Measurements from ENCODE around the gene MNX1.

Gene MNX1

DNA sequence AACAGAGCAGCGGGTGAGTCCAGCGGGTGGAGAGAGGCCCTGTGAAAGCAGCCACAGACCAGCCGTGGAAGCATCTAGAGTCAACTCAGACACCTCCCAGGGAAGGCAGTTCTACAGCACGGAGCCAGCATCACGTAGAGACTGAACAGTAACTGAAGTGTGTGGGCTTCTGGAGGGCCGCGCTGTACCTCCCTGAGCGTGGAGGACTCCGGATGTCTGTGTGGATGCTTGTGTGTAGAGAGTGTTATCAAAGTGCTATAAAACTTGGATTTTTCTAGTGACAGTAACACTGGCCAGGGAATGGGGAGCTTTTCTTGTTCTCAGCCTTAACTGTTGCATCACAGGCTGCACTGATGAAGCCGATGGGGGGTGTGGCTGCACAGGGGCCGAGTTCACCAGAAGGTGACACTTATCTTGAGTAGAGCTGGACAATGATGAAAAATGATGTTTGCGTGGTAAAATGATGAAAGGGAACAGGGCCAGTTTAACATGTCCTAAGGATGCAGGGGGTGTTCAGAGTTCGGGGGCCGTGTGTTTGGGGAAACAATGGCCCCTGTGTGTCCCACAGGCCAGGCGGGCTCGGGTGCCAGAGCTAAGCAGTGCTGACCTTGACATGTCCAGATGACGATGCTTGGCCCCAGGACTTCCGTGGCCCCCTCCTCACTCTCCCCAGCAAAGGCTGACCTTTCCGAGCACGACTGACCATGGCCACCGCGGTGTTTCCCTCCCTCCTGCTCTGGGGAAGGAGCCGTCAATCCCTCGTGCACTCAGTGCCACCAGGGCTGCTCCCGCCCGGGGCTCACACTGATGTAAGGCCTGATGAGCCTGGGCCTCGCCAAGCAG is 21.9 kb downstream of the MNX1 start:
- Histone ChIP-seq H3K9me3 (ENCODE audit: insufficient read depth, low read depth, low read length) (no peaks in the 10 kb centered on the region), H3K4me1 (ENCODE audit: insufficient read depth, low read length, poor library complexity, severe bottlenecking) (no peaks in the 10 kb centered on the region), H3K4me3 (ENCODE audit: low read length, poor library complexity, severe bottlenecking) (no peak overlapping the region), H4K20me1 (ENCODE audit: insufficient read depth, low read length, poor library complexity, severe bottlenecking) (no peaks in the 10 kb centered on the region), H3K79me2 (ENCODE audit: insufficient read depth, low read length) (no peaks in the 10 kb centered on the region), H3K36me3 (ENCODE audit: insufficient read depth, low read length) (no peaks in the 10 kb centered on the region), H3K9me2 (replicated peaks; ENCODE audit: low read depth, low read length) (no peaks in the 10 kb centered on the region), H2AFZ (ENCODE audit: low read length) (no peak overlapping the region), H3K27me3 (ENCODE audit: insufficient read depth, low read length, poor library complexity, severe bottlenecking) (no peaks in the 10 kb centered on the region), H3K9ac (ENCODE audit: low read depth, low read length, poor library complexity, severe bottlenecking) (no peak overlapping the region), H3K4me2 (ENCODE audit: low read depth, low read length, poor library complexity, severe bottlenecking) (no peak overlapping the region), H3F3A (ENCODE audit: low read depth) (no peaks in the 10 kb centered on the region)
- TF ChIP-seq, protein P1, sequence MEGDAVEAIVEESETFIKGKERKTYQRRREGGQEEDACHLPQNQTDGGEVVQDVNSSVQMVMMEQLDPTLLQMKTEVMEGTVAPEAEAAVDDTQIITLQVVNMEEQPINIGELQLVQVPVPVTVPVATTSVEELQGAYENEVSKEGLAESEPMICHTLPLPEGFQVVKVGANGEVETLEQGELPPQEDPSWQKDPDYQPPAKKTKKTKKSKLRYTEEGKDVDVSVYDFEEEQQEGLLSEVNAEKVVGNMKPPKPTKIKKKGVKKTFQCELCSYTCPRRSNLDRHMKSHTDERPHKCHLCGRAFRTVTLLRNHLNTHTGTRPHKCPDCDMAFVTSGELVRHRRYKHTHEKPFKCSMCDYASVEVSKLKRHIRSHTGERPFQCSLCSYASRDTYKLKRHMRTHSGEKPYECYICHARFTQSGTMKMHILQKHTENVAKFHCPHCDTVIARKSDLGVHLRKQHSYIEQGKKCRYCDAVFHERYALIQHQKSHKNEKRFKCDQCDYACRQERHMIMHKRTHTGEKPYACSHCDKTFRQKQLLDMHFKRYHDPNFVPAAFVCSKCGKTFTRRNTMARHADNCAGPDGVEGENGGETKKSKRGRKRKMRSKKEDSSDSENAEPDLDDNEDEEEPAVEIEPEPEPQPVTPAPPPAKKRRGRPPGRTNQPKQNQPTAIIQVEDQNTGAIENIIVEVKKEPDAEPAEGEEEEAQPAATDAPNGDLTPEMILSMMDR (conservative IDR thresholded peaks at IDR 0.05; ENCODE audit: low read length), result no peak
- no peak for TF ChIP-seq EZH2phosphoT487 (IDR thresholded peaks at IDR 0.05; ENCODE audit: borderline replicate concordance)

DNA sequence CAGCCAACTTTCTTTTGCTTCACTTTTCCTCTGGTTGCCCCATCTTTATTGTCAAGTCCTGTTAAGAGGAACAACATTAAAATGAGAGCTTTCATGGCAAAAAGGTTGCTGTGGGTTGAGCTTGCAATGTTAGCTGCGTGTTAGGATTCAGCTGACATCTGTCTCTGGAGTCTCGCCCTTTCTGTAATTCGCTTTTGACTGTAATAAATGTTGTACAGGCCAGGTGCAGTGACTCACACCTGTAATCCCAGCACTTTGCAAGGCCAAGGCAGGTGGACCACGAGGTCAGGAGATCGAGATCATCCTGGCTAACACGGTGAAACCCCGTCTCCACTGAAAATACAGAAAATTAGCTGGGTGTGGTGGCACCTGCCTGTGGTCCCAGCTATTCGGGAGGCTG is 24.1 kb downstream of the MNX1 start:
- no peak overlapping the region for H3K4me3 ChIP-seq (ENCODE audit: low read length, poor library complexity, severe bottlenecking)
- no peaks in the 10 kb centered on the region for H3K9me2 ChIP-seq (replicated peaks; ENCODE audit: low read depth, low read length)
- no peak overlapping the region for H3K4me2 ChIP-seq (ENCODE audit: low read depth, low read length, poor library complexity, severe bottlenecking)
- no peaks in the 10 kb centered on the region for H3K4me1 ChIP-seq (ENCODE audit: insufficient read depth, low read length, poor library complexity, severe bottlenecking)
- no peaks in the 10 kb centered on the region for H4K20me1 ChIP-seq (ENCODE audit: insufficient read depth, low read length, poor library complexity, severe bottlenecking)
- TF ChIP-seq, protein P1 (conservative IDR thresholded peaks at IDR 0.05; ENCODE audit: low read length), result no peak
- TF ChIP-seq EZH2phosphoT487 (IDR thresholded peaks at IDR 0.05; ENCODE audit: borderline replicate concordance), result no peak
- no peak overlapping the region for H3K9ac ChIP-seq (ENCODE audit: low read depth, low read length, poor library complexity, severe bottlenecking)
- no peaks in the 10 kb centered on the region for H3K79me2 ChIP-seq (ENCODE audit: insufficient read depth, low read length)
- H3K36me3 ChIP-seq (ENCODE audit: insufficient read depth, low read length), result no peaks in the 10 kb centered on the region
- H3K27me3 ChIP-seq (ENCODE audit: insufficient read depth, low read length, poor library complexity, severe bottlenecking), result no peaks in the 10 kb centered on the region
- H2AFZ ChIP-seq (ENCODE audit: low read length), result no peak overlapping the region
- H3F3A ChIP-seq (ENCODE audit: low read depth), result no peaks in the 10 kb centered on the region
- no peaks in the 10 kb centered on the region; the same call in 1 of the 2 replicates for H3K9me3 ChIP-seq (ENCODE audit: insufficient read depth, low read depth, low read length)

DNA sequence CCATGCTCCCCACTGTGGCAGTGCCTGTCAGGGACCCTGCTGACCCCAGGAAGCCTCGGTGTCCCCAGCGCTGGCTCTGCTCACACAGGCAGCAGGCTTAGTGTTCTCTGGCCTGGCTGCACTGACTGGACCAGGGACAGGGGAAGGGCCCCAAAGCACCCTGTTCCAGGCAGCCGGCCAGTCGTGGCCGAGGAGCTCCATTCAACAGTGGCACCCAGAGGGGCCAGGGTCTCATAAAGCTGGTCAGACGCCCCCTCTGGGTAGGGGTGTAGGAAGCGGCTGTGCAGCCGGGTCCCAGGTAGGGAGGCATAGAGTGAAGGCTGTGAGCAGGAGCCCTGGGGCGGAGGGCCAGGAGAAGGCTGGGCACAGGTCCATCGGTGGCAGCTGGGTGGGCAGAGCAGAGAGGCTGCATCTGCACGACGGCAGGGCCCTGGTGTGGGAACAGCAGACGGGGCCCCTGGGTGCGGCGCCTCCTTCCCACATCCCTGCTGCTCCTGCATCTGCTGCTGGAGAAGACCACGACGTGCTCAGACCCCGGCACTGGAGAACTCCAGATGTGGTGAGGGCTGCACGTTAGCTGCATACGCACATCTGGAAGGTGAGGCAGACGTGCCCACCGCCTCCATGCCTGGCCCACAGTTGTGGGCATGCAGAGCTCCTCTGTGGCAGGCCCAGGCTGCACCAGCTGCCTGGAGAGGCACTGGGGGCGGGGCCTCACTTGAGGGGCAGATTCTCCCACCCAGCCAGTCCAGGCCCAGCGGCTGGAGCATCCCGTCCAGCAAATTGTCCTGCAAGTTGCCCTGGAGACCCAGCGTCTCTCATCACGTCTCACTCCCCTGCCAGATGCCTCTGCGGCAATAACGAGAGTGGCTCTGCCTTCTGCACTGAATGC is 25.1 kb downstream of the MNX1 start:
- H3K36me3 ChIP-seq (ENCODE audit: insufficient read depth, low read length), result no peaks in the 10 kb centered on the region
- no peaks in the 10 kb centered on the region for H3K9me2 ChIP-seq (replicated peaks; ENCODE audit: low read depth, low read length)
- no peaks in the 10 kb centered on the region for H3K27me3 ChIP-seq (ENCODE audit: insufficient read depth, low read length, poor library complexity, severe bottlenecking)
- no peaks in the 10 kb centered on the region for H3K4me1 ChIP-seq (ENCODE audit: insufficient read depth, low read length, poor library complexity, severe bottlenecking)
- no peaks in the 10 kb centered on the region; the same call in 1 of the 2 replicates for H3K9me3 ChIP-seq (ENCODE audit: insufficient read depth, low read depth, low read length)
- no peak overlapping the region for H3K9ac ChIP-seq (ENCODE audit: low read depth, low read length, poor library complexity, severe bottlenecking)
- no peak overlapping the region for H3K4me3 ChIP-seq (ENCODE audit: low read length, poor library complexity, severe bottlenecking)
- TF ChIP-seq, protein P1 (conservative IDR thresholded peaks at IDR 0.05; ENCODE audit: low read length), result no peak
- TF ChIP-seq EZH2phosphoT487 (IDR thresholded peaks at IDR 0.05; ENCODE audit: borderline replicate concordance), result no peak
- no peaks in the 10 kb centered on the region for H3F3A ChIP-seq (ENCODE audit: low read depth)
- no peaks in the 10 kb centered on the region for H4K20me1 ChIP-seq (ENCODE audit: insufficient read depth, low read length, poor library complexity, severe bottlenecking)
- H3K79me2 ChIP-seq (ENCODE audit: insufficient read depth, low read length), result no peaks in the 10 kb centered on the region
- no peak overlapping the region for H2AFZ ChIP-seq (ENCODE audit: low read length)
- no peak overlapping the region for H3K4me2 ChIP-seq (ENCODE audit: low read depth, low read length, poor library complexity, severe bottlenecking)

All from Loucy (cell line).